Breast epithelium (tissue), 4 donors: Measurements from ENCODE around the gene BACH2. TPM values are rescaled to one million over a fixed set of nuclear protein-coding genes. Genes with fewer than 3 reads are reported as not detected.

ENCODE experiments used
- DNase-seq, 2 donors: peaks; one replicate each; pipeline ENCODE4 v3.0.0-alpha.2; 2019; ENCODE audit warnings: low spot score in 2 of 2
- H3K27ac ChIP-seq, 2 donors: fragments of 200-600 bp; sonication (generic) in 1 of 2; one replicate each; pipeline ENCODE4 v1.5.1; 2016 to 2019; ENCODE audit warnings: mild to moderate bottlenecking in 1 of 2
- H3K27me3 ChIP-seq, 2 donors: fragments of 200-600 bp; sonication (generic) in 1 of 2; one replicate each; pipeline versions ENCODE4 v1.5.1 to v1.6.0; 2017 to 2019; ENCODE audit warnings: control low read depth in 1 of 2, mild to moderate bottlenecking in 1 of 2
- H3K36me3 ChIP-seq: fragments of 200-600 bp; one replicate; pipeline ENCODE4 v1.5.1; 2019
- H3K4me1 ChIP-seq, 2 donors: fragments of 200-600 bp; sonication (generic); one replicate each; pipeline ENCODE4 v1.5.1; 2016 to 2019; ENCODE audit warnings: control low read depth in 1 of 2
- H3K4me3 ChIP-seq, 3 donors: fragments of 200-600 bp; sonication (generic); 1 replicate in 2 of 3; 2 replicates in 1 of 3; pipeline ENCODE4 v1.5.1; 2016 to 2019; ENCODE audit warnings: mild to moderate bottlenecking in 3 of 3, moderate library complexity in 2 of 3
- H3K9me3 ChIP-seq, 2 donors: fragments of 200-600 bp; sonication (generic) in 1 of 2; one replicate each; pipeline ENCODE4 v1.5.1; 2016 to 2019; ENCODE audit warnings: control low read depth in 1 of 2
- POLR2A ChIP-seq: fragments of 450-650 bp; IDR thresholded peaks from one replicate; pipeline ENCODE4 v1.6.1; 2016; ENCODE audit warnings: antibody characterized with exemption, mild to moderate bottlenecking, moderate library complexity
- POLR2AphosphoS5 ChIP-seq, 3 donors: sonication (generic); formaldehyde crosslinking; IDR thresholded peaks; one replicate each; pipeline ENCODE4 v1.6.1; 2017; ENCODE audit warnings: antibody characterized with exemption in 3 of 3
- intact Hi-C: fragments of 100-400 bp; cut with DNase I; formaldehyde crosslinking; loops from one replicate; pipeline ENCODE4 v1.15.1; 2023; ENCODE audit warnings: low total_unique reads
- total RNA-seq, 3 donors: library from RNA; depleted of rRNA; stranded (reverse); fragments of >200 nt; gene quantifications; one replicate each; pipeline ENCODE4 v1.1.0, GENCODE V29; 2016
- TF ChIP-seq, protein P1 (sequence below), 3 donors: fragments of 450-650 bp; IDR thresholded peaks; one replicate each; pipeline ENCODE4 v1.5.1; 2016 to 2017; ENCODE audit warnings: antibody characterized with exemption in 3 of 3, mild to moderate bottlenecking in 3 of 3, moderate library complexity in 3 of 3

The BACH2 gene
- total RNA-seq, 3 donors from 2014 or later: 6.2 to 13.8 (median 7.0) TPM

DNA sequence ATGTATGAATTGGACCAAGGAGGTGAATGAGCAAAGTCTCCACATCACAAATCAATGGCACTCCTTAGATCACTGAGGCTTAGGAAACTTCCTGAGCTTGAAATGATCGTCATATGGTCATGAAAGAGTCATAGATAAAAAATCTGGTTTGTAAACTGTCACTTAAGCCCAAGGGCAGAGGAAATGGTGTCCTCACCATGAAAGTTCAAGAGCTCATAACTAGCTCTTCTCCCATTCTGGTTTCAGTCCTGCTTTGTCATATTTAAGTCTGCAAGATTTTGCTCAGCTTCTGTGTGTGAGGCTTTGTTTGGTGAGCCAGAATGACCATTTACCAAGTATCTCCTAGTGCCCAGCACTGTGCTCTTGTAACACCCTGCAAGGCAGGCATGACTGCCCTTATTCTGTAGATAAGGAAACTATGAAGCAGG, 341.9 kb downstream of the BACH2 start:
- no peaks in the 10 kb centered on the region for H3K27me3 ChIP-seq
- no peak overlapping the region for H3K27ac ChIP-seq
- H3K4me1 ChIP-seq: no peaks in the 10 kb centered on the region
- no peaks in the 10 kb centered on the region for H3K36me3 ChIP-seq
- no peaks in the 10 kb centered on the region for H3K9me3 ChIP-seq
- DNase-seq: no peak
- intact Hi-C loops: no loop called here
- no peak overlapping the region for H3K4me3 ChIP-seq
- no peak for TF ChIP-seq POLR2A

DNA sequence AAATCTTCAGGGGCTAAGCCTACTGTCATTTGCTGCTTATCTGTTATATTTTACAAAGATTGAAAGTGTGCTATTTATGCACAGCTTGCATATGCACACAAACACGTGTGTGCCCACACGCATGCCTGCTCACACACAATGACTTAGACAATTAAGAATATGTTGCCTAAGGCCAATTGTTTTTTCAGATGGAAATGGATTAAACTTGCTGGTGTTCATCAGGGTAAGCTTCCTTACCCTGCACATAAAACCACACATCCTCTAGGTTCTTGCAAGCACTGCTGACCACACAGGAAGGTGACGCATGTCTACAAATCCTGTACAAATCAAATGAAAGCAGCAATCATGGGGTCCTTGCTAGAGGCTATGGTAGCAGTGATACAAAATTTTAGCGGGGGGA, 344.0 kb downstream of the BACH2 start:
- Histone ChIP-seq H3K9me3 (no peaks in the 10 kb centered on the region), H3K4me3 (no peak overlapping the region), H3K4me1 (no peaks in the 10 kb centered on the region), H3K27me3 (no peaks in the 10 kb centered on the region), H3K27ac (no peak overlapping the region), H3K36me3 (no peaks in the 10 kb centered on the region)
- intact Hi-C loops: no loop called here
- DNase-seq: no peak
- no peak for TF ChIP-seq POLR2AphosphoS5 (IDR thresholded peaks at IDR 0.05)
- TF ChIP-seq, protein P1, sequence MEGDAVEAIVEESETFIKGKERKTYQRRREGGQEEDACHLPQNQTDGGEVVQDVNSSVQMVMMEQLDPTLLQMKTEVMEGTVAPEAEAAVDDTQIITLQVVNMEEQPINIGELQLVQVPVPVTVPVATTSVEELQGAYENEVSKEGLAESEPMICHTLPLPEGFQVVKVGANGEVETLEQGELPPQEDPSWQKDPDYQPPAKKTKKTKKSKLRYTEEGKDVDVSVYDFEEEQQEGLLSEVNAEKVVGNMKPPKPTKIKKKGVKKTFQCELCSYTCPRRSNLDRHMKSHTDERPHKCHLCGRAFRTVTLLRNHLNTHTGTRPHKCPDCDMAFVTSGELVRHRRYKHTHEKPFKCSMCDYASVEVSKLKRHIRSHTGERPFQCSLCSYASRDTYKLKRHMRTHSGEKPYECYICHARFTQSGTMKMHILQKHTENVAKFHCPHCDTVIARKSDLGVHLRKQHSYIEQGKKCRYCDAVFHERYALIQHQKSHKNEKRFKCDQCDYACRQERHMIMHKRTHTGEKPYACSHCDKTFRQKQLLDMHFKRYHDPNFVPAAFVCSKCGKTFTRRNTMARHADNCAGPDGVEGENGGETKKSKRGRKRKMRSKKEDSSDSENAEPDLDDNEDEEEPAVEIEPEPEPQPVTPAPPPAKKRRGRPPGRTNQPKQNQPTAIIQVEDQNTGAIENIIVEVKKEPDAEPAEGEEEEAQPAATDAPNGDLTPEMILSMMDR (IDR thresholded peaks at IDR 0.05): no peak
- no peak for TF ChIP-seq POLR2A

DNA sequence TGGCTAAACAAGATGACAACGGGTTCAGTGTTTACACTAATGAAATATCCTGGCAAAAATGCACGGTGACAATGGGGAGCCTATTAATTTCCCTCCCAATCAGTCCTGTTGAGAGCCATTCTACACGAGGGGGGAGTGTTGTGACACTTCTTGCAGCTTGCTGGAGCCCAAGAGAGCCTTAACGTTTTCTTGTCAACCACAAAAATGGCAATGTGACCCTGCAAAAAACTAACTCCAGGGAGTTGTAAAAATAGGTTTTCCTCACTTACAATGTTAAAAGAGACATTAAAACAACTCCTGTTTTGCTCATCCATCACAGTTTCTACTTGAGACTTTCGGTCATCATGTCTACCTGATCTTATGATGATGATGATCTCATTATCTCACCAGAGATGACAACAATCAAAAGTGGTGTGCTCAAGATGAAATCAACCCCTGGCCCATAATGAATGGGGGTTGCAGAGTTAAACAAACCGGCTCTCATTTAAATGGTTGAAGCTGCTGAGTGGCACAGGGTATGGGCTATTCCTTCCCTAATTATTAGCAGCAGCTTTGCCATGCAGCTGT, 344.5 kb downstream of the BACH2 start:
- H3K4me3 ChIP-seq: no peak overlapping the region
- no peak for TF ChIP-seq POLR2A
- TF ChIP-seq, protein P1 (IDR thresholded peaks at IDR 0.05): no peak
- no peak for TF ChIP-seq POLR2AphosphoS5 (IDR thresholded peaks at IDR 0.05)
- intact Hi-C loops: no loop called here
- no peaks in the 10 kb centered on the region for H3K9me3 ChIP-seq
- no peak for DNase-seq
- H3K27me3 ChIP-seq: no peaks in the 10 kb centered on the region
- no peak overlapping the region for H3K27ac ChIP-seq
- H3K36me3 ChIP-seq: no peaks in the 10 kb centered on the region
- no peaks in the 10 kb centered on the region for H3K4me1 ChIP-seq

DNA sequence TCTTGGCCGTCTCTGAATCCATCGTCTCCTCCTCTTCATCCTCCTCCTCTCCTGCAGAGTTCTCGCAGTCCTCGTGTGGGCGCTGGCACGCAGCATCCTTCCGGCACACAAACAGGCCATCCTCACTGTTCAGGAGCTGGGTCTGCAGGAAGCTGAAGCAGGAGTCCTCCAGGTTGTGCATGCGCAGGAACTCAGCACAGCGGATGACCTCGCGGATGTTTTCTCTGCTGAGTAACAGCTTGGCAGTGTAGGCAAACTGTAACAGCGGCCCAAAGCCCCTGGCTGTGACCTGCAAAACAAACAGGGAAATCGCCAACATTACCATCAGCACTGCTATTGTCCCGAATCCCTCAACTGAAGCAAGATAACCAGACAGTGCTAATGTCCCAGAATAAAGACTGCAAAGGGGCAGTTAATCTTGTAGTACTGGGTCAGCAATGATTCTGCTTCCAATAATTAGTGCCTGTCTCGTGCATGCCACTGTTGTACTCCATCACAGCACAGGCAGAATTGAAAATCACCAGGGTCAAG, 345.0 kb downstream of the BACH2 start:
- intact Hi-C loops: no loop called here
- TF ChIP-seq, protein P1 (IDR thresholded peaks at IDR 0.05): no peak
- TF ChIP-seq POLR2A: no peak
- TF ChIP-seq POLR2AphosphoS5 (IDR thresholded peaks at IDR 0.05): no peak
- no peak for DNase-seq
- no peaks in the 10 kb centered on the region for H3K9me3 ChIP-seq
- no peaks in the 10 kb centered on the region for H3K36me3 ChIP-seq
- H3K4me1 ChIP-seq: no peaks in the 10 kb centered on the region
- H3K27ac ChIP-seq: no peak overlapping the region
- H3K27me3 ChIP-seq: no peaks in the 10 kb centered on the region
- H3K4me3 ChIP-seq: no peak overlapping the region

DNA sequence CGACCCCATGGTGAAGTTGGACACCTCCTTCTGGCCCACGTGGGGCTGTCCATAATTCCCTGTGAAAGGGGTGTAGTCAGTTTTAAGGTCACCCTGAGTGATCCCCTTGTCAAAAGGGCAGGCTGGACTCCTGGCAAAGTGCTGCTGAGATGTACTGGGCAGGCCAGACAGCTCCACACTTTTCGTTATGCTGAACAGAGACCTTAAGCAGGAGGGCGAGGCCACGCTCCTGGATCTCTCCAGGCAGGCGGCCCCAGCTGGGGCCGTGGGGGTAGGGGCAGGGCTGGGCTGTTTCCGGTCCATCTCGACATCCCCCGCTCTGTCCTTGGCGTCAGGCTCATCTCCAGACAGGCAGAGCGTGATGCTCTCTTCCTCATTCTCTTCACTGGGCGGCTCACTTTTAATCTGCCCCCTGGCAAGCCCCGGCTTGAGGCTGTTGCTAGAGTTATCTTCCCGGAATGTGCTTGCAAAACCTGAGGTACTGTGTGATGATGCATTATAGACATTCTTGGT, 345.7 kb downstream of the BACH2 start:
- Histone ChIP-seq H3K4me3 (no peak overlapping the region), H3K36me3 (no peaks in the 10 kb centered on the region), H3K27me3 (no peaks in the 10 kb centered on the region), H3K9me3 (no peaks in the 10 kb centered on the region), H3K27ac (no peak overlapping the region), H3K4me1 (no peaks in the 10 kb centered on the region)
- no peak for DNase-seq
- TF ChIP-seq POLR2AphosphoS5 (IDR thresholded peaks at IDR 0.05) (no peak), POLR2A (no peak)
- TF ChIP-seq, protein P1 (IDR thresholded peaks at IDR 0.05): no peak
- intact Hi-C loops: no loop called here
